Stimulated activated CD8-positive, alpha-beta memory T cell treated with anti-CD3 and anti-CD28 coated beads, Interleukin-2, amount 100 ng/mL, for 48 hours (primary cell): ENCODE data around the gene MAP2K3.

Source experiments
- DNase-seq, 2 donors: peaks; one replicate each; pipeline ENCODE4 v3.0.0-alpha.2; 2020; ENCODE audit warnings: low read depth in 2 of 2

The MAP2K3 gene

DNA sequence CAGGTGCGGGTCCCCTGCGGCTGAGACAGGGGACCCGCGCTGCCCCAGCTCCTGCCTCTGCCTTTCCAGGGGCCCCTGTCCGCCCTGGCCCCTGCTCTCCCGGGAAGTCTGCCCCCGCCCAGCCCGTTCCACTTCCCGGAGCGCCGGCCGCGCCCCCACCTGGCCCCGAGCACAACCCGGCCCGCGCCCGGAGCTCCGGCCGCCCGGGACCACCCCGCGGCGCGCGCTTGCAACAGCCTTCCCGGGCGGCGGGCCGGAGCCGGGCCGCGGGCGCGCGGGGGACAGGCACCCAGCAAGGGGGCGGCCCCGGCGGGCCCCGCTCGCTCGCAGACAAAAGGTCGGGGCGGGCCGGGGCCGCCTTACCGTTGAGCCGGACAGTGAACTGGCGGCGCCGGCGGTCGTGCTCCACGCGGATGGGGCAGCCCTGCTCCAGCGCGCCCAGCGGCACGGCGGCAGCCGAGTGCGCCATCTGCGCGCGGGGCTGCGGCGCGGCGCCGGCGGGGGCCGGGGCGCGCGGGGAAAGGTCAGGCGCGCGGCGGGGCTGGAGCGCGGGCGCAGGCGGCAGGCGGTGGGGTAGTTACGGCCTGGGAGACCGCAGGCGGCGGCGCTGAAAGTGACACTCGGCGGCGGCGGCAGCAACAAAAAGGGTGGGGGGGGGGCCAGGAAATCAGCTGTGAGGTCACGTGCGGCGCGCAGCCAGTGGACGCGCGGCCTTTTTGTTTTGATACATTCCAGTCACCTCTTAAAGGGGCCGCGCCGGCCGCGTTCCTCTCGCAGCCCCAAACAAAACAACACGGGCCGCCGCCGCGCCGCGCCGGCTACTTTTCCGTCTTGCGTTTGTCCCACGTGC lies 31.5 kb upstream of the MAP2K3 start, which contains the start of gene NATD1:
TSS of gene NATD1 (minus strand) at position 615 of the 850 bp plus-strand sequence. CDS start at position 469, 146 bp downstream.
- DNase-seq: peak; percentile 62 to 65

DNA sequence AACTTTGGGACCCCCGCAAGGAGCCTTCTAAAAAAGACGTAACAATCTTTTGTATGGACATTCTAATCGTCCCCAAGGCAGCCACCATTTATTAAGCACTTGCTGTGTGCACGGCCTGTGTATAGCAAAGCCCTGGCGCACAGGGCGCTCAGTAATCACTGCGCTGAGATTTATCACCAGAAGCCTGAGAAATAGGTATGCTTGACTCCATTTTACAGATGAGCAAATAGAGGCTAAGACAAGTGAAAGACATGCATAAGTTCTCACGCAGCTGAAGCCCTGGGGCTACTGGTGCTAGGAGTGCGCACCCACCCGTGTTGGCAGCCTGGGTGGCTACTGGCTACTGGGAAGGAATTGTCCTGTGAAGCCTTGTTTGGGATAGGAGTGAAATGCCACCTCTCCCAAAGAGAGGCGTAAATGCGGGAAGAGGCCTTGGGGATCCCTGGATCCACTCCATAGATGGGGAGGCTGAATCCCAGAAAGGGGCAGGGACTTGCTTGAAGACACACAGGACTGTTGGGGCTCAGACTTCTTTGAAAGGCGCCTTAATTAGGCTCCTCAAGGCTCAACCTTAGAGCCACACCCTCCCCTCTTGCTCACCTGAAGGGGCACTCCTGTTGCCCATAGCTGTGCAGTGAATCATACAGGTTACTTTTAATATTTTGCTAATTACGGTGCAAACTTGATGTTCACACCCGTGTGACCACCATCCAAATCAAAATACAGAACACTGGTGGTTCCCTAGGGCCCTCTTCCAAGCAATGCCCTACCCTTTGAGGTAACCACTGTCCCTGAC lies 30.7 kb upstream of the MAP2K3 start:
- DNase-seq: no peak

DNA sequence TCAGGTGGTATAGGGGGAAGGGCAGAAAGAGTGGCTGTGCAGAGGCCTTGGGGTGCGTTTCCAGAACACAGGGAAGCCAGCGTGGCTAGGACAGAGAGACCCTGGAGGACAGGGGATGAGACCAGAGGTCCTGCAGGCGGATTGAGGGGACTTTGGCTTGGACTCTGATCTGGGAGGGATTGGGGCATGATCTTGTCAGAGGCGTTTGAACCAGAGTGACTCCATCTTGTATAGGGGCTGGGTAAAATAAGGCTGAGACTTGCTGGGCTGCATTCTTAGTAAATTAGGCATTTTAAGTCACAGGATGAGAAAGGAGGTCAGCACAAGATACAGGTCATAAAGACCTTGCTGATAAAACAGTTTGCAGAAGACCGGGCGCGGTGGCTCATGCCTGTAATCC lies 25.9 kb upstream of the MAP2K3 start:
- DNase-seq: no peak

DNA sequence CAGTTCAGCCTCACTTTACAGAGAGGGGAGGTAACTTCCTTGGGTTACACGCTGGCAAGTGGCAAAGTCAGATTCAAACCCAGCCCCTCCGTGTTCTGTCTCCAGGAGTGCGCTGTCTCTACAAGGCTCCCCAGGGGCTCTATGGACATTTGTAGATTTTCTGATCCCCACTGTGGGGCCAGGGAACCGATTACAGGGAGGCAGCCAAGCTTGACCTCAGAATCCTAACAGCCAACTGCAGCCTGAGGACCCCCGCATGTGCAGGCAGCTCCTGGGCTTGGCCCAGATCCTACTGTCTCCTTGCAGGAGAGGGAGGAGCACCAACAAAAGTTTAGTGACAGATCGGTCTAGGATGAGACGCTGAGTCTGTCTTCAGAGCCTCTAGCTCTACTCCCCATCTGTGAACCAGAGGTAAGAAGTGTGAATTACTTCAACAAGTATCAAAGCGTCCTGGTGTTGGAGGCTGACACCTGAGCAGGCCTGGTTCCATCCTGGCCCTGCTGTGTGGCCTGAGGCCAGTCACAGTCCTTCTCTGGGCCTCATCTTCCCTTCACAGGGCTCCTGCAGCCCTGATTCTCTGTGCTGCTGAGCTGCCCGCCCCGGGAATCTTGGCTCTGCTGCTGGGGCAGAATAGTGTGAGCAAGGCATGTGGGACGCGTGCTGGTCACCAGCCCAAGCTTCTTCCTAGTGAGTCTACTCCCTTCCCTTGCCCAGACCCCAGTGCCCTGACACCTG lies 22.1 kb upstream of the MAP2K3 start:
- no peak for DNase-seq

DNA sequence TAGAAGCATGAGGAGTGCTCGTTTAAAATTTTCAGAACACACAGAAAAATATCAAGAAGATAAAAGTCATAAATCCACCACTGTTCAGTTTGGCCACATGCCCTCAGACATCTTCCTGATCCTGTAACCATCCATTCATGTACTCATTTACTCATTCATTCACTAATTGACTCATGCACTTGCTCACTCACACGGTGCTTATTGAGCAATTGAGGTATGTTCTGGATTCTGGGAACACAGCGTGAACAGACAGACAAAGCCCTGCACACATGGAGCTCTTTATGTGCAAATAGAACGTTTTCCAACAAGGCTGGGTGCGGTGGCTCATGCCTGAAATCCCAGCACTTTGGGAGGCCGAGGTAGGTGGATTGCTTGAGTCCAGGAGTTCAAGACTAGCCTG lies 21.1 kb upstream of the MAP2K3 start:
- no peak for DNase-seq

DNA sequence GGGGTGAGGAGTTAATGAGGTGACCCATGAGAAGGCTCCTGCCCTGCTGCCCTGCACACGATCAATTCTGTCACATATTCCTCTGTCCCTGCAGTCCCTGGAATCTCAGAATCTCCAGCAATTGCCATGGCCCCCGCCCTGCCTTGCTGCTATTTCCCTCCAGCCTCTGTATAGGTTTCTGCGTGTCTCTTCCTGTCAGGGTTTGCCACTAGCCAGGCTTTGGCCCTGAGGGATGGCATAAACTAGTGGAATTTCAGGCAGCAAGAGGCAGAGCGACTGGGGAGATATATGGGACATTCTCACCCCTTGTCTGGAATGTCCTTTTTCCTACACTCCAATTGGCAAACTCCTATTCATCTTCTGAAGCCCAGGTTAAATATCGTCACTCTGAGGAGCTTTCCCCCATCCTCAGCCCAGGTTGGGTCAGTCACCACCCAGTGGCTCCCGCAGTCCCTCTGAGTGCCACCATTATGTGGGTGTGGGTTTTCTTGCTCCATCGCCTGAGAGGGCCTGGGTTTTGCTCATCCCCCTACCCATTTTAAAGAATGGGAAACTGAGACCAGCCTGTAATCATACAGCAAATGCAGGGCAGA lies 15.8 kb upstream of the MAP2K3 start:
- no peak for DNase-seq

DNA sequence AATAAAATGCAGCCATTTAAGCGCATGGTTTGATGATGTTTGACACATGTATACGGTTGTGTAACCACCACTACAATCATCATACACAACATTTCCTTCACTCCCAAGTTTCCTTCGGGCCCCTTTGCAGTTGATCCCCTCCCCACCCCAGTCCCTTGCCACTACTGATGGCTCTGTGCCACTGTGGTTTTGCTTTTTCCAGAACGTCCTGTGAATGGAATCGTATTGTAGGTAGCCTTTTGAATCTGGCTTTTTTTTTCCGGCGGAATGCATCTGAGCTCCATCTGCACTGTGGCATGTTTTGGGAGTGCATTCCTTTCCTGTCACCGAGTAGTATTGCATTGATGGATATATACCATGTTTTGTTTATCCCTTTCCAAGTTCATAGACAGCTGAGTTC lies 15.1 kb upstream of the MAP2K3 start:
- DNase-seq: no peak

DNA sequence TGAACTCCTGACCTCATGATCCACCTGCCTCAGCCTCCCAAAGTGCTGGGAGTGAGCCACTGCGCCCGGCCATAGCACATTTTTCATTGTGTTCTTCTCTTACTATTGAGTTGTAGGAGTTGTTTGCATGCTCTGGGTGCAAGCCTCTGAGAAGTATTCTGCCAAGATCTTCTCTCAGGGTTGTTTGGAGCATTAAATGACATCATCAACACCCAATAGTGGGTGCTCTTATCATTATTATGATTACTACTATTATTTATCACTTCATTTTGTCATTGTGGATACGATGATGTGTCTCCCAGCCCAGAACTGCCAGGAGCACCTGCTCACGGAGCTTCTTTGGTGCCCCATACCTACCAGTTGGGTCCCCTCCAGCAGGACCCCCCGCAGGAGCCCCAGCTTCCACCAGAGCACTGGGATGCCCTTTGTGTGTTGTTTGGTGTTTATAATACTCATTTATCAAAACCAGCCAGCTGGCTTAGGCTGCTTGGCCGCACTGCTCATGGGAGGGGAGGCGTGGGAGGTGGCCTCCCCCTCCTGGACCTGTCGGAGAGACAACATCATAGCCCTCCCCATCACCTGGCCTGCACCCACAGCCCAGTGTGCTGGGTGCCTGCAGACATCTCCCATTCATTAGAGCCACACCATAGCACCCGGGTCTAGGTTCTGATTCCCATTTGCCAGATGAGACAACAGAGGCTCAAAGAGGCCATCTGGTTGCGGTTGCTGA lies 12.9 kb upstream of the MAP2K3 start:
- no peak for DNase-seq

DNA sequence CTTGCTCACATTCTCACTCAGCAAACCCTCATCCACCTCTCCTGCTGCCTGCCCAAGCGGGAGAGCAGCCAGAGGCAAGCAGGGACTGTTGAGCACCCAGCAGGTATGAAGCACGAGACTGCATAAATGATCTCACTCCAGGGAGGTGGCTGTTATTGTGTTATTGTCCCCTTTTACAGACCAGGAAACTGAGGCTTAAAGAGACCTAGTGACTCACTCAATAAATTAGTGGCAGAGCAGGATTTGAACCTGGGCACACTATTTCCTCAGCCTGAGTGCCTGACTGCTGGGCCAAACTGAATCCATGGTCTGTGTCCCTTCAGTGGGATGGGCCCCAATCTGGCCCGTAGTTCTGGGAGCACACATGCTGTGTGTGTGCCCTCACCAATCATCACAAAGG lies 12.3 kb upstream of the MAP2K3 start:
- no peak for DNase-seq

DNA sequence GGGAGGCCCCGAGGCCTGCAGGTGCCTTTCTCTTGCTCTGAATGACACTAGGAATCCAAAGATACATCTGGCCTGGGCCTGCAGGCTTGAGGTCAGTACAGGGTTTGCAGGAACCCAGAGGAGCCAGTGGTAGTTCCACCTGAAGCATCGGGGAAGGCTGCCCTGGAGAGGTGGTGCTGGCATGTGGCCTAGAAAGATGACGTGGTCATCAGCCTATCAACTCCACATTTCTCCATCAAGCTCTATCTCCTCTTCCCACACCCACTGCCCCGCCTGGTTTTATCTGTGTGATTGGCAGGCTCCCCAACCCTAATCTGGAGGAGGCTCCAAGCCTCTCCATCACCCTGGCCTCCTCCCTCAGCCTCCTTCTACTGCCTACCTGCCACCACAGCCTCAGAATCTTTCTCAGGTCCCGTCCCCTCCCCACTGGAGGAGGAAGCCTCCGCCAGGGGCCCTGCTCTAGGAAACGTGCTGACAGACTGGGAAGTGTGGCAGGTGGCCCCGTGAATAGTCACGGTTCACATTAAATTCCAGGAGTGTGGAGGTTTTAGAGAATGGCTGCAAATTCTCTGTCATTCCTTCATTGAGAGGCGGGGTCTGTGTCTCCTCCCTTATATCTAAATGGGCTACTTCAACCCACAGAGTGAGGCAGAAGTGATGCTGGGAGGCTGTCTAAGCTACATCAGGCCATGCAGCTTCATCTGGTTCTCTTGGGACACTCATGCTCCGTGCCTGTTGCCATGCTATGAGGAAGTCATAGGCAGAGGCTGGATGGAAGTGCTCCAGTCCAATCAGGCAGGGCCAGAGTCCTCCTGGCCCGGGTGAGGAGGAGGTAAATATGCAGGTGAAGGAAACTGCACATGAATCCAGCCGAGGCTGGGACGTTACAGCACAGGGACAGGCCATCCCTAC lies 11.4 kb upstream of the MAP2K3 start:
- no peak for DNase-seq

DNA sequence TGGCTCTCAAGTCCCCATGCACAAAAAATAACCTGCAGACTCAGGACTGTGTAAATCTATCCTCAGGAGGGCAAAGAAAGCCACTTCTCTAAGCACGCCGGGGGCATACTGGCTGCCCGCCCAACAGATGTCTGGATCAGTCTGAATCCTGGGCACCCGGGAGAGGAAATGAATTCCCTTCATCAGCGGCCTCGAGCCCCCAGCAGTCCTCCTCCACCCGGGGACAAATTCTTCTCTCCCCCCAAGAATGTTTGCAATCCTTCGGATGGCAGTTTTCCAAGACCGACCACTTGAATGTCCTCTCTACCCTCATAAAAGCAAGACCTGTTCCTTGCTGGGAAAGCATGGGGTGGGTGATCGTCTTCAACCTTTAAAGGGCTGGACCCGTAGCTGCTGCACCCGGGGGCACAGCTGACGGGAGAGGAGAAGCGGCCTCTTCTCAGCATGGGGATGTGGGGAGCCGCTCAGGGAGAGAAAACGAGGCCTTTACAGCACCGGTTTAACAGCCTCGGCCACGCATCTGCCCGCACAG lies 9.4 kb upstream of the MAP2K3 start:
- DNase-seq: no peak

DNA sequence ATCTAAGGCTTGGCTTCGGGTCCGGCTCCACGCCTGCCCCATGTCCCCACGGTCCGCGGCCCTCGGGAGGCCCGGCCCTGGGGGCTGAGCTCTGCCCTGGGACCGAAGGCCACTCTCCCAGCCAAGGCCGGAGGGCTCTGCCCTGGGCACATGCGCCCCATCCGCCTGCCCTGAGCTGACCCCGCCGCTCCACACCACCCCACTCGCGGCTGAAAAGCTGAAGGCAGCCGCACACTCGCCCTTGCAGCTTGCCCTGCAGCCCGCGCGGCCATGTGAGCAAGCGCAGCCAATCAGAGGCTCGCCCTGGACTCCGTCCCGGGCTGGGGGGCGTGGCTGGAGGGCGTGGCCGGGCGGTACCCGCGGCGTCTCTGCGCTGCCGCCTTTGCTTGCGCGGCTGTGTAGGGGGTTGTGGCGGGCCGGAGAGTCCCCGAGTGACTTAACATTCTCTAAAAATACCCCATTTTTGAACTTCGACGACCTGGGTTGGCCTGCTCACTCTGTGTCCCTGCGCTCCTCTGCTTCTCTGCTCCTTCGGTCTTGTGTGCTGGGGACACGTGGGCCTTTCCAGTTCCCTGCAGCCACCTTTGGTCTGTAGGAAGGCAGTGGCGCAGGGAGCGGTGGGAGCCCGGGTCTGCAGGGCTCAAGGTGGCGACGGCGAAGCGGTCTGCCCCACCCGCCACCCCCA lies 8.8 kb upstream of the MAP2K3 start:
- peak; percentile 96 to 97 for DNase-seq

DNA sequence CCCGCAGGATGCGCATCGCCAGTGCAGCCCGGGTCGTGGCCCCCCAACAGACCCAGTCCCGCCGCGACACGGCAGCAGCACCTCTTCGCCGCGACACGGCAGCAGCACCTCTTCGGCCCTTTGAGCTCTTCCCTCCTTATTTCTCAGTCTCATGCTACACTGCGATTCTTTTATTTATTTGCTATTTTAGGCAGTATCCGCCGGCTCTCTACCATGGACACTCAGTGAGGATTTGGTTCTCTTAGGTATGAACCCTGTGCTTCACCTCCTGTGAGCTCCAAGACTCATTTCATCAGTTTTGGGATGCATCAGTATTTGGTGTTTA lies 8.3 kb upstream of the MAP2K3 start:
- no peak for DNase-seq

DNA sequence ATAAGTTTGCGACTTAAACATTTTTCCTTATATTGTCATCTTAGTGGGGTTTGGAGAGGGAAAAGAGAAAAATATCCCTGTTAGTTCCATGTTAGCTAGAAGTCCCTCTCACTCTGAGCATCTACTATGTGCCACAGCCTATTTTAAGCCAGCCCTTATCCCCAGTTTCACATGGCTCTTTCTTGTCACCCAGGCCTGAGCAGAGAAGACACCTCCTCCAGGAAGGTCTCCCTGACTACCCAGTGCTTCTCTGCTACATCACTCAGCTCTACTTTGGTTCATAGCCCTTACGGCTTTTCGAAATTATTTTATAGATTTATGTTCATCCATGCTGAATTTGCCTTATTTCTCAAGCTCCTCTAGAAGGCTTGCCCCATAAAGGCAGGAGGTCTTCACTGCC lies 7.2 kb upstream of the MAP2K3 start:
- no peak for DNase-seq

DNA sequence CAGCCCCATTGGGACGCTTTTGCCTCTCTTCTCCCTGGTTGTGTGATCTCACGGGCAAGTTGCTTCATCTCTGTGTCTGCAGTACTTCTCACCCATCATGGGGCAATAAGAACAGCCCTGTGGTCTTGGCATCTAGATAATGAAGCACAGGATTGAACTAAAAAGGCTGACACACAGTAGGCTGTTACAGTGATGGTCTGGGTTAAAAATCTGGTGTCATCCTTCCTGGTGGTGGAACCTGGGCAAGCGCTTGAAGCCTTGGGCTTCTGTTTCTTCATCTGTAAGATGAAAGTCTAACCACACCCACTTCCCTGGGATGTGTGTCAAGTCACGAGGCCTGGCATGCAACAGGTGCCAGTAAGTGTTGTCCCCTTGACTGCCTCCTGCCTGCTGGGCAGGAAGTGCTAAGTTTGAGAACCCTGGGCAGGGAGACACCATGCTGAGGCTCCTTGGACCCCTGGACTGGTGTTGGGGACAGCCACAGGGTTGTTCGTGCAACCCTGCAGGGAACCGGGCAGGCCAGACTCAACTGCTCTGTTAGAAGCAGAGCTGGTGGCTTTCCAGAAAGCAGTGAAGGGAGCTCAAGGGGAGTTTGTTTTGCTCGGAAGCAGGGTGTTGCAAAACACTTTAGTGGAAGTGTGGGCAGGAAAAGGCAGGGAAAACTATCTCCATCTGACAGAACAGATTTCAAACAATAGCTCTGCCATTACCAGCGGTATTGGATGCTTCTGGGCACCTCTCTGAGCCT lies 5.9 kb upstream of the MAP2K3 start:
- DNase-seq: no peak

DNA sequence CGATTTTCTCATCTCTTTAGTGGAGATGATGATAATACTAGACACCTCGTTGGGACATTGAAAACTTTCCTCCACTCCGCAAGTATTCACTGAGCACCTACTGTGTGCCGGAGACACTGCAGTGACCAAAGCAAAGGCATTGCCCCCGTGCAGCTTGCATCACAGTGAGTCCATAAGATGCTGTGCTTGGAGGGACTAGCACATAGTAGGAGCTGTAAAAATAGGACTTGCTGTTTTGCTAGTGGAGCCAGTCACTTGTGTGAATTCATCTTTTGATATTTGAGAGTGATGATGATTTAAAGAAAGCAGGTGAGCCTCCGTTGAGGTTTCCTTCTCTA lies 5.3 kb upstream of the MAP2K3 start:
- no peak for DNase-seq

DNA sequence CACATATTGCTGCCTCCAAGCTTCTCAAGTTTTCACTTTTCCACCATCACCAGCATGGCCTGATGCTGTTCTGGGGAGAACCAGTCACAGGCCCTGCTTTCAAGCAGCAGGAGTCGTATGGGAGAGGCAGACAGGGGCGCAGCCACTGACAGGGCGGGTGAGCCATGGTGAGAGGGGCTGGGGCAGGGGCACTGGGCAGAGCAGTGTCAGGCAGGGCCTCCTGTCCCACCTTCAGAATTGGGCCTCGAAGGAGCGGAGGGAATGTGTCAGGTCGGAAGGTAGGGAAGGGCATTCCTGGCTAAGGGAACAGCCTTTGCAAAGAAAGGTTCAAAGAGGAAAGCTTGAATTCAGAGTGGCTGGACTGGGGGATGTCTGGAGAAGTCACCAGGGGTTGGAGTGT lies 4.9 kb upstream of the MAP2K3 start:
- no peak for DNase-seq

DNA sequence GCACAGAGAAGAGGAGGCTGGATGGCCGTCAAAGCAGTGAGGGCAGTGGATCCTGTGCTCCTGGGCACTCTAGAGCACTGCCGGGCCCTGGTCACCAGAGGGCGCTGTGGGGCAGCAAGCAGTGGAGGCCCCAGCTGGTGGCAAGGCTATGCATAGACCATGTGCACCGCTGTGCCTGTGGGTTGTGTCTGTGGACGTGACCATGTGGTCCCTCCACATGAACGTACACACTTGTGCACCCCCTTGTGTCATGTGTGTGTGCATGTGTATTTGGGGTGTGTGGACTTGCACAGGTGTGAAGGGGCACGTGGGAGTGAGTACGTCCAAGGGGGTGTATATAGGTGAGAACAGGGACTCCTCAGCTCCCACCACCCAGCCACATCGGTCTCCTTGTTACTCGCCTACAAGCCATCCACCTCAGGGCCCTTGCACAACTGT lies 4.4 kb upstream of the MAP2K3 start:
- peak; percentile 87 to 88 for DNase-seq

DNA sequence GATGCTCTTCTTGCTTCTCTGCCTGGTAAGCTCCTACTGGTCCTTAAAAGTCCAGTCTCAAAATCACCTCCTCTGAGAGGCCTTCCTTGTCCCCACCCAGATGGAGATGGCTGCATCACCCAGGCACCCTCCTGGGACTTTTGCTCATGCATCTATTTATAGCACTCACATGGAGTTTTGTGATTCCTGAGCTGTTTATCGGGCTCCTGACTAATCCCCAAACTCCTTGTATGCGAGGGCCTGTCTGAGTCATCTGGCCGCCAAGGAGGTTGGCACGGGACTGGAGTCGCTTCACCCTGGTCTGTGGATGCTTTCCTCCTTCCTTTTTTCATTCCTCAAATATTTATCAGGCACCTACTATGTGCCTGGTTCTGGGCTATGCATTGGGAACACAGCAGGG lies 2.3 kb upstream of the MAP2K3 start:
- no peak for DNase-seq
